HepG2 (cell line): ENCODE measurements around the gene ALG3. TPM values are rescaled to one million over a fixed set of nuclear protein-coding genes. Genes with fewer than 3 reads are reported as not detected.

Experiments
- ASH2L ChIP-seq: fragments of 300-600, 200-600 bp; sonication (generic); IDR thresholded peaks from 2 replicates; pipeline ENCODE4 v1.7.0; 2017; ENCODE audit warnings: low read depth, mild to moderate bottlenecking, moderate library complexity, mixed read lengths, low read length; ENCODE audit not compliant: insufficient read length
- ATF1 ChIP-seq: IDR thresholded peaks from 2 replicates; pipeline ENCODE4 v1.6.1; 2016; ENCODE audit warnings: mild to moderate bottlenecking, control low read depth
- GABPA ChIP-seq, 2 experiments: IDR thresholded peaks; 2 replicates each; pipeline ENCODE4 v1.6.1; 2011 to 2016; ENCODE audit warnings: low read depth in 2 of 2, low read length in 1 of 2, missing biosample characterization in 1 of 2, missing genetic modification characterization in 1 of 2
- KLF12 ChIP-seq: sonication (generic); formaldehyde crosslinking; IDR thresholded peaks from 2 replicates; pipeline ENCODE4 v1.4.0; 2020; ENCODE audit warnings: missing genetic modification reagents, borderline replicate concordance
- MEF2D ChIP-seq: sonication (generic); formaldehyde crosslinking; IDR thresholded peaks from 2 replicates; pipeline ENCODE4 v1.5.1; 2020; ENCODE audit warnings: mild to moderate bottlenecking, missing genetic modification reagents
- NBN ChIP-seq: fragments of 450-650 bp; conservative IDR thresholded peaks from 2 replicates; pipeline ENCODE4 v1.6.1; 2017
- SNAI1 ChIP-seq: sonication (generic); formaldehyde crosslinking; IDR thresholded peaks from 2 replicates; pipeline ENCODE4 v1.5.0; 2020; ENCODE audit warnings: mild to moderate bottlenecking, missing genetic modification reagents, borderline replicate concordance
- SP1 ChIP-seq, 2 experiments: fragments of 450-650 bp in 1 of 2; sonication (generic) in 1 of 2; formaldehyde crosslinking in 1 of 2; IDR thresholded peaks; 2 replicates each; pipeline versions ENCODE4 v1.4.0 to v1.6.1; 2016 to 2020; ENCODE audit warnings: missing genetic modification reagents in 1 of 2
- TP53 ChIP-seq: sonication (generic); formaldehyde crosslinking; conservative IDR thresholded peaks from 2 replicates; pipeline ENCODE4 v1.4.0; 2020; ENCODE audit warnings: missing genetic modification reagents
- ZC3H13 ChIP-seq: sonication (generic); formaldehyde crosslinking; IDR thresholded peaks from 2 replicates; pipeline ENCODE4 v1.8.1; 2023; ENCODE audit warnings: mild to moderate bottlenecking, missing genetic modification reagents, moderate library complexity
- ZNF12 ChIP-seq: sonication (generic); formaldehyde crosslinking; IDR thresholded peaks from 2 replicates; pipeline ENCODE4 v1.5.0; 2020; ENCODE audit warnings: missing genetic modification reagents
- ZNF670 ChIP-seq: sonication (generic); formaldehyde crosslinking; IDR thresholded peaks from 2 replicates; pipeline ENCODE4 v1.8.0; 2022; ENCODE audit warnings: mild to moderate bottlenecking, missing genetic modification reagents, borderline replicate concordance
- ZNF777 ChIP-seq: sonication (generic); formaldehyde crosslinking; IDR thresholded peaks from 2 replicates; pipeline ENCODE4 v1.4.0; 2020; ENCODE audit warnings: missing genetic modification reagents
- polyA plus RNA-seq, 8 experiments: library from polyadenylated mRNA; depleted of rRNA in 3 of 8; stranded (reverse) in 7 of 8; unstranded in 1 of 8; fragments of >200 nt; fragmentation: Illumina TruSeq in 4 of 8; extraction: Trizol in 4 of 8; gene quantifications; 2 replicates each; pipeline versions ENCODE4 v1.2.1 to v1.2.3, GENCODE V29; 2011 to 2016; ENCODE audit warnings: low read depth in 4 of 8, missing spikeins in 1 of 8, mixed read lengths in 1 of 8; ENCODE audit not compliant: insufficient read depth in 1 of 8
- total RNA-seq, 5 experiments: library from RNA; depleted of rRNA; stranded (reverse); fragments of >200 nt; fragmentation: Illumina TruSeq; extraction: Trizol; gene quantifications; 2 replicates each; pipeline ENCODE4 v1.2.3, GENCODE V29; 2016; ENCODE audit warnings: low read depth in 1 of 5
- TF ChIP-seq, protein P1 (sequence below): sonication (generic); formaldehyde crosslinking; conservative IDR thresholded peaks from 2 replicates; pipeline ENCODE4 v1.8.0; 2022; ENCODE audit warnings: missing genetic modification reagents
- TF ChIP-seq, protein P2 (sequence below): sonication (generic); formaldehyde crosslinking; IDR thresholded peaks from 2 replicates; pipeline ENCODE4 v1.4.0; 2020; ENCODE audit warnings: missing genetic modification reagents, borderline replicate concordance
- TF ChIP-seq, protein P3 (sequence below): sonication (generic); formaldehyde crosslinking; IDR thresholded peaks from 2 replicates; pipeline ENCODE4 v1.5.1; 2020; ENCODE audit warnings: mild to moderate bottlenecking, moderate library complexity, missing genetic modification reagents
- TF ChIP-seq, protein P4 (sequence below): sonication (generic); formaldehyde crosslinking; IDR thresholded peaks from 2 replicates; pipeline ENCODE4 v1.4.0; 2020; ENCODE audit warnings: missing genetic modification reagents
- TF ChIP-seq, protein P5 (sequence below): sonication (generic); formaldehyde crosslinking; IDR thresholded peaks from 2 replicates; pipeline ENCODE4 v1.8.1; 2023; ENCODE audit warnings: mild to moderate bottlenecking, missing genetic modification reagents
- TF ChIP-seq, protein P6 (sequence below): IDR thresholded peaks from 2 replicates; pipeline ENCODE4 v1.6.1; 2016; ENCODE audit warnings: mild to moderate bottlenecking, missing biosample characterization, missing genetic modification reagents

The ALG3 gene
- total and polyA plus RNA-seq, 2 of the 13 experiments (the other 11 are each of a cell fraction or from before 2014, with no cell fraction given): 46.6 to 57.1 TPM

DNA sequence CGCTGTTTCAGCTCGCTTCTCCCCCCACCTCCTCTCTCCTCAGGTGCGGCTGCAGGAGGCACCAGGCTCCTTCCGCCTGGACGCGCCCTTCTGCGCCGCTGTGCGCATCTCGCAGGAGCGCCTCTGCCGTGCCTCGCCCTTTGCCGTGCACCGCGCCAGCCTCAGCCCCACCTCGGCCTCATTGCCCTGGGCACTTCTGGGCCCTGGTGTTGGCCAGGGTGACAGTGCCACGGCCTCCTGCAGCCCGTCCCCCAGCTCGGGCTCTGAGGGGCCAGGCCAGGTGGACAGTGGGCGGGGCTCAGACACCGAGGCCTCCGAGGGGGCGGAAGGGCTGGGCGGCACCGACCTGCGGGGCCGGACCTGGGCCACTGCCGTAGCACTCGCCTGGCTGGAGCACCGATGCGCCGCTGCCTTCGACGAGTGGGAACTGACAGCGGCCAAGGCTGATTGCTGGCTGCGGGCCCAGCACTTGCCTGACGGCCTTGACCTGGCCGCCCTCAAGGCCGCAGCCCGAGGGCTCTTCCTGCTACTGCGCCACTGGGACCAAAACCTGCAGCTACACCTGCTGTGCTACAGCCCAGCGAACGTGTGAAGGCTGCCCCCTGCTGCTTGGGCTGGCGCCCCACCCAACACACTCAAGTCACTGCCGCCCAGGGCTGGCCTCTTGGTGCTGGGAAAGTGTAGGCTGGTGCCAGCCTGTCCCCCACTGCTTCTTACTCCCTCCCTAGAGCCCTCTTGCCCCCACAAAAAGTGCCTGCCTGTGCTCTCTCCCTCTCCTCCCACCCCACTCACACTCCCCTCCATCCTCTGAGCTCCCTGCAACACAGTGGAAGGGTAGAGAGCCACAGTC lies 7.1 kb downstream of the ALG3 start (continued):
- TF ChIP-seq ATF1 (CRISPR knock-in tag) (no peak), MEF2D (CRISPR knock-in tag) (0 out of 2 replicates have a peak, but pooled peaks have one; percentile 37), ASH2L (no peak), ZNF777 (CRISPR knock-in tag) (peak; percentile 89), ZNF670 (peak; percentile 73; the same call in 1 of the 2 replicates), ZC3H13 (CRISPR knock-in tag) (peak; percentile 80; the same call in 1 of the 2 replicates), TP53 (CRISPR knock-in tag) (peak; percentile 91), ZNF12 (CRISPR knock-in tag) (peak; percentile 83), KLF12 (CRISPR knock-in tag) (peak; percentile 93), GABPA (IDR thresholded peaks at IDR 0.05; ENCODE audit: low read depth, low read length) (no peak), GABPA (CRISPR knock-in tag; IDR thresholded peaks at IDR 0.05; ENCODE audit: low read depth) (peak; percentile 65), SP1 (IDR thresholded peaks at IDR 0.05) (no peak), SP1 (CRISPR knock-in tag; IDR thresholded peaks at IDR 0.05) (peak; percentile 33; the same call in 1 of the 2 replicates), NBN (no peak), SNAI1 (CRISPR knock-in tag) (peak; percentile 82; the same call in 1 of the 2 replicates)
- TF ChIP-seq, protein P1, sequence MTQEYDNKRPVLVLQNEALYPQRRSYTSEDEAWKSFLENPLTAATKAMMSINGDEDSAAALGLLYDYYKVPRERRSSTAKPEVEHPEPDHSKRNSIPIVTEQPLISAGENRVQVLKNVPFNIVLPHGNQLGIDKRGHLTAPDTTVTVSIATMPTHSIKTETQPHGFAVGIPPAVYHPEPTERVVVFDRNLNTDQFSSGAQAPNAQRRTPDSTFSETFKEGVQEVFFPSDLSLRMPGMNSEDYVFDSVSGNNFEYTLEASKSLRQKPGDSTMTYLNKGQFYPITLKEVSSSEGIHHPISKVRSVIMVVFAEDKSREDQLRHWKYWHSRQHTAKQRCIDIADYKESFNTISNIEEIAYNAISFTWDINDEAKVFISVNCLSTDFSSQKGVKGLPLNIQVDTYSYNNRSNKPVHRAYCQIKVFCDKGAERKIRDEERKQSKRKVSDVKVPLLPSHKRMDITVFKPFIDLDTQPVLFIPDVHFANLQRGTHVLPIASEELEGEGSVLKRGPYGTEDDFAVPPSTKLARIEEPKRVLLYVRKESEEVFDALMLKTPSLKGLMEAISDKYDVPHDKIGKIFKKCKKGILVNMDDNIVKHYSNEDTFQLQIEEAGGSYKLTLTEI (CRISPR knock-in tag): no peak
- TF ChIP-seq, protein P2, sequence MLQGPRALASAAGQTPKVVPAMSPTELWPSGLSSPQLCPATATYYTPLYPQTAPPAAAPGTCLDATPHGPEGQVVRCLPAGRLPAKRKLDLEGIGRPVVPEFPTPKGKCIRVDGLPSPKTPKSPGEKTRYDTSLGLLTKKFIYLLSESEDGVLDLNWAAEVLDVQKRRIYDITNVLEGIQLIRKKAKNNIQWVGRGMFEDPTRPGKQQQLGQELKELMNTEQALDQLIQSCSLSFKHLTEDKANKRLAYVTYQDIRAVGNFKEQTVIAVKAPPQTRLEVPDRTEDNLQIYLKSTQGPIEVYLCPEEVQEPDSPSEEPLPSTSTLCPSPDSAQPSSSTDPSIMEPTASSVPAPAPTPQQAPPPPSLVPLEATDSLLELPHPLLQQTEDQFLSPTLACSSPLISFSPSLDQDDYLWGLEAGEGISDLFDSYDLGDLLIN (CRISPR knock-in tag): peak; percentile 38; the same call in 1 of the 2 replicates
- TF ChIP-seq, protein P3, sequence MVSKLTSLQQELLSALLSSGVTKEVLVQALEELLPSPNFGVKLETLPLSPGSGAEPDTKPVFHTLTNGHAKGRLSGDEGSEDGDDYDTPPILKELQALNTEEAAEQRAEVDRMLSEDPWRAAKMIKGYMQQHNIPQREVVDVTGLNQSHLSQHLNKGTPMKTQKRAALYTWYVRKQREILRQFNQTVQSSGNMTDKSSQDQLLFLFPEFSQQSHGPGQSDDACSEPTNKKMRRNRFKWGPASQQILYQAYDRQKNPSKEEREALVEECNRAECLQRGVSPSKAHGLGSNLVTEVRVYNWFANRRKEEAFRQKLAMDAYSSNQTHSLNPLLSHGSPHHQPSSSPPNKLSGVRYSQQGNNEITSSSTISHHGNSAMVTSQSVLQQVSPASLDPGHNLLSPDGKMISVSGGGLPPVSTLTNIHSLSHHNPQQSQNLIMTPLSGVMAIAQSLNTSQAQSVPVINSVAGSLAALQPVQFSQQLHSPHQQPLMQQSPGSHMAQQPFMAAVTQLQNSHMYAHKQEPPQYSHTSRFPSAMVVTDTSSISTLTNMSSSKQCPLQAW: peak; percentile 95
- TF ChIP-seq, protein P4, sequence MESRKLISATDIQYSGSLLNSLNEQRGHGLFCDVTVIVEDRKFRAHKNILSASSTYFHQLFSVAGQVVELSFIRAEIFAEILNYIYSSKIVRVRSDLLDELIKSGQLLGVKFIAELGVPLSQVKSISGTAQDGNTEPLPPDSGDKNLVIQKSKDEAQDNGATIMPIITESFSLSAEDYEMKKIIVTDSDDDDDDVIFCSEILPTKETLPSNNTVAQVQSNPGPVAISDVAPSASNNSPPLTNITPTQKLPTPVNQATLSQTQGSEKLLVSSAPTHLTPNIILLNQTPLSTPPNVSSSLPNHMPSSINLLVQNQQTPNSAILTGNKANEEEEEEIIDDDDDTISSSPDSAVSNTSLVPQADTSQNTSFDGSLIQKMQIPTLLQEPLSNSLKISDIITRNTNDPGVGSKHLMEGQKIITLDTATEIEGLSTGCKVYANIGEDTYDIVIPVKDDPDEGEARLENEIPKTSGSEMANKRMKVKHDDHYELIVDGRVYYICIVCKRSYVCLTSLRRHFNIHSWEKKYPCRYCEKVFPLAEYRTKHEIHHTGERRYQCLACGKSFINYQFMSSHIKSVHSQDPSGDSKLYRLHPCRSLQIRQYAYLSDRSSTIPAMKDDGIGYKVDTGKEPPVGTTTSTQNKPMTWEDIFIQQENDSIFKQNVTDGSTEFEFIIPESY (CRISPR knock-in tag): peak; percentile 73; the same call in 1 of the 2 replicates
- TF ChIP-seq, protein P5, sequence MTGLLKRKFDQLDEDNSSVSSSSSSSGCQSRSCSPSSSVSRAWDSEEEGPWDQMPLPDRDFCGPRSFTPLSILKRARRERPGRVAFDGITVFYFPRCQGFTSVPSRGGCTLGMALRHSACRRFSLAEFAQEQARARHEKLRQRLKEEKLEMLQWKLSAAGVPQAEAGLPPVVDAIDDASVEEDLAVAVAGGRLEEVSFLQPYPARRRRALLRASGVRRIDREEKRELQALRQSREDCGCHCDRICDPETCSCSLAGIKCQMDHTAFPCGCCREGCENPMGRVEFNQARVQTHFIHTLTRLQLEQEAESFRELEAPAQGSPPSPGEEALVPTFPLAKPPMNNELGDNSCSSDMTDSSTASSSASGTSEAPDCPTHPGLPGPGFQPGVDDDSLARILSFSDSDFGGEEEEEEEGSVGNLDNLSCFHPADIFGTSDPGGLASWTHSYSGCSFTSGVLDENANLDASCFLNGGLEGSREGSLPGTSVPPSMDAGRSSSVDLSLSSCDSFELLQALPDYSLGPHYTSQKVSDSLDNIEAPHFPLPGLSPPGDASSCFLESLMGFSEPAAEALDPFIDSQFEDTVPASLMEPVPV (CRISPR knock-in tag): peak; percentile 91; the same call in 1 of the 2 replicates
- TF ChIP-seq, protein P6, sequence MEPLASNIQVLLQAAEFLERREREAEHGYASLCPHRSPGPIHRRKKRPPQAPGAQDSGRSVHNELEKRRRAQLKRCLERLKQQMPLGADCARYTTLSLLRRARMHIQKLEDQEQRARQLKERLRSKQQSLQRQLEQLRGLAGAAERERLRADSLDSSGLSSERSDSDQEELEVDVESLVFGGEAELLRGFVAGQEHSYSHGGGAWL (CRISPR knock-in tag): peak; percentile 27; the same call in 1 of the 2 replicates
